Naive B cell (primary cell): Measurements from ENCODE around the gene CPLX4. TPM values are rescaled to one million over a fixed set of nuclear protein-coding genes. Genes with fewer than 3 reads are reported as not detected.

ENCODE experiments used
- ATAC-seq, 2 donors: fragments of 150-1000 bp; cut with Tn5 transposase; 2 replicates each; pipeline ENCODE4 v1.10.0; 2021; ENCODE audit warnings: low read depth in 2 of 2, mild to moderate bottlenecking in 2 of 2, moderate library complexity in 2 of 2
- DNase-seq: peaks from one replicate; pipeline ENCODE4 v3.0.0; 2022
- H3K27ac Mint-ChIP-seq, 6 donors: one replicate each; pipeline ENCODE4 v1.8.0; 2020 to 2022; ENCODE audit warnings: mild to moderate bottlenecking in 6 of 6, mixed read lengths in 6 of 6, moderate library complexity in 5 of 6, inconsistent platforms in 2 of 6
- H3K27me3 Mint-ChIP-seq, 3 donors: one replicate each; pipeline ENCODE4 v1.8.0; 2021 to 2022; ENCODE audit warnings: mixed read lengths in 3 of 3, mild to moderate bottlenecking in 1 of 3
- H3K36me3 Mint-ChIP-seq, 2 donors: one replicate each; pipeline ENCODE4 v1.8.0; 2020 to 2022; ENCODE audit warnings: mixed read lengths in 2 of 2, inconsistent platforms in 1 of 2, mild to moderate bottlenecking in 1 of 2
- H3K4me1 Mint-ChIP-seq, 3 donors: one replicate each; pipeline ENCODE4 v1.8.0; 2020 to 2022; ENCODE audit warnings: mixed read lengths in 3 of 3, inconsistent platforms in 1 of 3, mild to moderate bottlenecking in 1 of 3, moderate library complexity in 1 of 3
- H3K4me3 Mint-ChIP-seq, 8 donors: one replicate each; pipeline ENCODE4 v1.8.0; 2020 to 2022; ENCODE audit warnings: mild to moderate bottlenecking in 8 of 8, mixed read lengths in 8 of 8, moderate library complexity in 8 of 8, inconsistent platforms in 2 of 8
- H3K9me3 Mint-ChIP-seq, 7 donors: one replicate each; pipeline ENCODE4 v1.8.0; 2020 to 2022; ENCODE audit warnings: mixed read lengths in 7 of 7, mild to moderate bottlenecking in 5 of 7, inconsistent platforms in 2 of 7, moderate library complexity in 1 of 7
- polyA plus RNA-seq, 6 donors: library from polyadenylated mRNA; unstranded; fragments of 300-500 nt; fragmentation: Illumina TruSeq; gene quantifications; one replicate each; pipeline ENCODE4 v1.2.3, GENCODE V29; 2021; ENCODE audit warnings: low read depth in 6 of 6

CPLX4 gene
- polyA plus RNA-seq, 6 donors from 2014 or later: not detected

DNA sequence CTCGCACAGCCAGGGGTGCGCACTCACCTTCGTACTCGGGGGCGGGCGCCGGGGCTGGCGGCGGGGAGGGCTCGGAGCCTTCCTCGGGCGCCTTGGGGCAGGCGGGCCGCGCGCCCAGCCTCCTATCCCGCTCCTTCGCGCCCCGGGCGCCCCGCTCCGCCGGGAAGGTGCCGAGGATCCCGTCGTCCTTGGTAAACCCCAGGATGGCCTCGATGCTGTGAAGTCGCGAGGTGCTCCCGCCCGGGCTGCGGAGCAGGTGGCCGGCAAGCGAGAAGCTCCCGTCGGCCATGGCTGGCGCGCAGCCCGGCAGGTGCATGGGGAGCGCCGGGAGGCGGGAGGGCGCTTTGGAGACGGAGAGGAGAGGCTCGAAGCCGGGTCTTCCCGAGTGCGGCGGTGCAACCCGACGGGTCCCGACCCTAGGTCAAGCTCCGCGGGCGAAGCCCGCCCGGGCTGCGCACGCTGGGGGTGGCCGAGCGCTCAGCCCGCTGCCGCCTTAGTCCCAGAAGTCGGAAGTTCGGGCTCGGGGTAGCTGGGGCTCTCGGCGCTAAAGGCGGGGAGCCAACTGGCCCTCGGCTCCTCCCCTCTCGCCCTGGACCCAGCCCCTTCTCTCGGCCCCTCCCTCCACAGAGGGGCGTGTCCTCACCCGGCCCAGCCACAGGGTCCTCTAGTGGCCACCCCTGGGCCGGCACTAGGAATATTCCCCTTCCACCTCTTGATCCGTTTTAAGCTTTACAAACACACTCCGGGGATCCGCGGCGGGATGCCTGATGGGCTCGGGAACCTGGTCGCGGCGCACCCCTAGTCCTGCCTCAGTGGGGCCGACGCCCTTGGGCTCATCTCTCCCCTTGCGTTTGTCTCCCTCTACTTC is 45.3 kb downstream of the CPLX4 start, which contains the start of gene RAX:
RAX (minus strand) TSS at position 564 of the 868 bp plus-strand sequence; CDS start at position 316, 248 bp downstream.
- DNase-seq (no peak), ATAC-seq (peak in 1 of 2 donors; percentile 18)
- Mint-ChIP-seq H3K27me3 (peaks cover 64 to 89% (median 85%) of the 10 kb centered on the region in 3 donors), H3K4me1 (peaks cover 20 to 29% (median 28%) of the 10 kb centered on the region in 3 donors), H3K27ac (peak within 1 kb of the TSS in 2 of 6 donors; percentile 56 to 70), H3K36me3 (peaks cover 0 to 8% of the 10 kb centered on the region in 2 donors), H3K4me3 (peak within 1 kb of the TSS in 5 of 8 donors; percentile 32 to 72 (median 61)), H3K9me3 (peaks cover 0 to 8% (median 0%) of the 10 kb centered on the region in 7 donors)

- no peak overlapping the region for H3K27ac Mint-ChIP-seq
- peaks cover 0 to 8% of the 10 kb centered on the region in 2 donors for H3K36me3 Mint-ChIP-seq
- DNase-seq (no peak), ATAC-seq (peak; percentile 31 to 42)
- H3K9me3 Mint-ChIP-seq: peaks cover 0 to 10% (median 2%) of the 10 kb centered on the region in 7 donors
- peaks cover 20 to 32% (median 32%) of the 10 kb centered on the region in 3 donors for H3K4me1 Mint-ChIP-seq
- peak overlapping the region in 5 of 8 donors; percentile 28 to 79 (median 59) for H3K4me3 Mint-ChIP-seq
- H3K27me3 Mint-ChIP-seq: peaks cover 63 to 89% (median 85%) of the 10 kb centered on the region in 3 donors
Observed at GRCh38 chr18:59272221-59272888, 46.1 kb downstream of the CPLX4 start.

- Mint-ChIP-seq H3K27me3 (peaks cover 62 to 89% (median 86%) of the 10 kb centered on the region in 3 donors), H3K9me3 (peaks cover 0 to 12% (median 1%) of the 10 kb centered on the region in 7 donors), H3K4me3 (peak overlapping the region in 5 of 8 donors; percentile 28 to 79 (median 59)), H3K4me1 (peaks cover 21 to 35% (median 32%) of the 10 kb centered on the region in 3 donors), H3K36me3 (peaks cover 0 to 8% of the 10 kb centered on the region in 2 donors), H3K27ac (no peak overlapping the region)
- no peak for DNase-seq
- ATAC-seq: no peak
Observed at GRCh38 chr18:59271606-59272220, 46.7 kb downstream of the CPLX4 start.

- peaks cover 62 to 89% (median 86%) of the 10 kb centered on the region in 3 donors for H3K27me3 Mint-ChIP-seq
- peak overlapping the region in 3 of 8 donors; percentile 2 to 20 (median 16) for H3K4me3 Mint-ChIP-seq
- DNase-seq (no peak), ATAC-seq (no peak)
- H3K27ac Mint-ChIP-seq: no peak overlapping the region
- H3K4me1 Mint-ChIP-seq: peaks cover 24 to 40% (median 32%) of the 10 kb centered on the region in 3 donors
- peaks cover 0 to 18% (median 3%) of the 10 kb centered on the region in 7 donors for H3K9me3 Mint-ChIP-seq
- H3K36me3 Mint-ChIP-seq: peaks cover 0 to 8% of the 10 kb centered on the region in 2 donors
Observed at GRCh38 chr18:59270689-59271257, 47.7 kb downstream of the CPLX4 start.

GRCh38 chr18:59269563-59270119 is 48.8 kb downstream of the CPLX4 start:
- peak overlapping the region in 1 of 6 donors; percentile 44 for H3K27ac Mint-ChIP-seq
- H3K4me1 Mint-ChIP-seq: peaks cover 23 to 45% (median 31%) of the 10 kb centered on the region in 3 donors
- DNase-seq (no peak), ATAC-seq (no peak)
- H3K4me3 Mint-ChIP-seq: peak overlapping the region in 7 of 8 donors; percentile 33 to 79 (median 60)
- peaks cover 53 to 87% (median 80%) of the 10 kb centered on the region in 3 donors for H3K27me3 Mint-ChIP-seq
- peaks cover 0 to 16% (median 3%) of the 10 kb centered on the region in 7 donors for H3K9me3 Mint-ChIP-seq
- H3K36me3 Mint-ChIP-seq: peaks cover 0 to 8% of the 10 kb centered on the region in 2 donors

DNA sequence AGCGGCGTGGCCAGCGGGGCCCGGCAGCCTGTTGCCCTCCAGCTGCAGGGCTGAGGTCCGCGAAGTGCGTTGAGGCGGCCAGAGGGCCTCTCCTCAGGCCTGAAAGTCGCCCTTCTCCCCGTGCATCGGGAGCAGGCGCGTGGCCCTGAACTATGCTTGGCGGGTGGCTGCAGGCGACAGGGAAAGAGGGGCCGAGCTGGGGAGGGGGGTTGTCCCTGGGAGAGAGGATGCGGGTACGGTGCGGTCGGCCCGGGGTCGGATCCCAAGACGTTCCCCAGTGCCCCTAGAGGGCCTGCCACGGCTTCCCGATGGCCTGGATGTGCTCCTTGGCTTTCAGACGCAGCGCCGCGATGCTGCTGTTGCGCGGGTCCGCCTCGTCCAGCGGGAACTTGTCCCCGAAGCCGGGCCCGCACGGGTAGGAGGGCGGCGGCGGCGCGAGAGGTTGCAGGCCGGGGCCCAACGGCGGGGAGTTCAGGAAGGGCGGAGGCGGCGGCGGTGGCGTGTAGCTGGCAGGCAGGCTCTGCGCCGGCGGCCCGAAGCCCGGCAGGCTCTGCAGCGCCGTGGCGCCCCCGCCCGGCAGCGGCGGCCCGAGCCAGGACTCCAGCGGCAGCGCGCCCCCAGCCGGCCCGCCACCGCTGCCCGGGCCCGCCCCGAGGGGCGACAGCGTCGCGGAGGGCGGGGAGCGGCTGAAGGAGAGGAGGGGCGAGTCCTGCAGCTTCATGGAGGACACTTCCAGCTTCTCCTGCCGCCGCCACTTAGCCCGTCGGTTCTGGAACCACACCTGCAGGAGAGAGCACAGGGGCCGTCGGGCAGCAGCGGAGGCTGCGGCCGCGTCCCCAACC is 49.5 kb downstream of the CPLX4 start:
- H3K27ac Mint-ChIP-seq: peak overlapping the region in 1 of 6 donors; percentile 71

DNA sequence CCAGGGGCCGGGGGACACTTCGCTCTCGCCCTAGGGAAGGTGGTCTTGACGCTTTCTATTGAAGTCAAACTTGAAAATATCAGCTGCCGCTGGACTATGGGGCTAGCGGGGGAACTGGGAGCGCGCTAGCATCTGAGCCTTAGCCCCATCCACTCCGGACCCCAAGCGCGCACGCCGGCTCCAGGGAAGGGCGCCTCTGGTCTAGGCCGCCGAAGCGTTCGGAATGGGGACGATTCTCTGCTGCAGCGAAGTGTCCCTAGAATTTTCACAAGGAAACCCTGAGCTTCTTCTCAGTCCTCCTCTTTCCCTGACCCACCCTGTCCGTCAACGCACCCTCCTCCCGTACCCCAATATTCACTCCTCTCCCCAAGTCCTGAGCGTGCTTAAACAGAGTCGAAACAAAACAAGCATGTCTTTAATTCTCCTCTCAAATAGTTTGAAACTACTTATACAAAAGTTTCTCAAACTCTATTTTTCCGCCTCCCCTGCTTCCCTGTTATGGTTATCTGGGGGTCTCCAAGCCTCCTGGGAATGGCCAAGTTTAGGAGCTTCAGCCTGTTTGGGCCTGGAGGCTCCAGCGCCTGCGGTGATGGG is 50.2 kb downstream of the CPLX4 start:
- Mint-ChIP-seq H3K36me3 (peaks cover 6 to 16% of the 10 kb centered on the region in 2 donors), H3K9me3 (peaks cover 0 to 15% (median 3%) of the 10 kb centered on the region in 7 donors), H3K27ac (peak overlapping the region in 1 of 6 donors; percentile 16), H3K4me3 (peak overlapping the region in 7 of 8 donors; percentile 30 to 76 (median 59)), H3K4me1 (peaks cover 20 to 45% (median 22%) of the 10 kb centered on the region in 3 donors), H3K27me3 (peaks cover 55 to 87% (median 78%) of the 10 kb centered on the region in 3 donors)
- ATAC-seq (no peak), DNase-seq (no peak)

More for the DNA sequence above, 49.5 kb downstream of the CPLX4 start:
- H3K4me3 Mint-ChIP-seq: peak overlapping the region; percentile 33 to 79 (median 68)
- H3K9me3 Mint-ChIP-seq: peaks cover 0 to 13% (median 3%) of the 10 kb centered on the region in 7 donors
- H3K36me3 Mint-ChIP-seq: peaks cover 0 to 9% of the 10 kb centered on the region in 2 donors
- peaks cover 48 to 87% (median 78%) of the 10 kb centered on the region in 3 donors for H3K27me3 Mint-ChIP-seq
- DNase-seq: no peak
- ATAC-seq: peak; percentile 53 to 57
- peaks cover 21 to 43% (median 25%) of the 10 kb centered on the region in 3 donors for H3K4me1 Mint-ChIP-seq

GRCh38 chr18:59267503-59268126 is 50.8 kb downstream of the CPLX4 start:
- Mint-ChIP-seq H3K27ac (no peak overlapping the region), H3K27me3 (peaks cover 60 to 93% (median 83%) of the 10 kb centered on the region in 3 donors), H3K4me1 (peaks cover 20 to 46% (median 22%) of the 10 kb centered on the region in 3 donors), H3K4me3 (peak overlapping the region in 6 of 8 donors; percentile 20 to 60 (median 30)), H3K36me3 (peaks cover 8 to 17% of the 10 kb centered on the region in 2 donors), H3K9me3 (peaks cover 0 to 17% (median 3%) of the 10 kb centered on the region in 7 donors)
- DNase-seq (no peak), ATAC-seq (no peak)

DNA sequence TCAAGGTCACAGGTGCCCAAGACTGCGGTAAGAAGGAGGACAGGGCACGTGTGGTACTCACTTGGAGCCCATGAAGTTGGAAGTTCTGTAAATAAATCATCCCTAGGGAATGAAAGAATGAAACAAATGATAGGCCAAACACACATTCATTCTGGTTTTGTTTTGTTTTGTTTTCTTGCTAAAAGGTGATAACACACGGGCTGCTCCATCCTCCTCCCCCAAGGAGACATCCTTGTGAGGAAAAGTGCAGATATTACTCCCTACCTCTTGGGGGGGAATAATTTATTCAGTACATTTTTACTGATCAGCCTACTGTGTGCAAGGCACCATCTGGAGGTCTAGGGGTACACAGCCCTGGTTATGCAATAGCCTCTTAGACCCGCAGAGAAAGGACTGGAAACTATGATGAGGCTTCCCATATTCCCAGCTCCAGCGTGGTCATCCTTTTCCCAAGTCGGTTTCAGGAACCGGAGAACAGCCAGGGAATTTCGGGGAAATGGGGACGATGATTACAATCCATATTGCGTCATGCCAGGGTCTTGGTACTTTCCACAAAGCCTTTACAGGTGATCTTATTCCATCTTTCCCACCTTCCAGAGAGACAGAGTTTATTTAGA is 51.5 kb downstream of the CPLX4 start:
- Mint-ChIP-seq H3K4me1 (peaks cover 20 to 42% (median 22%) of the 10 kb centered on the region in 3 donors), H3K9me3 (peaks cover 0 to 17% (median 4%) of the 10 kb centered on the region in 7 donors), H3K4me3 (peak overlapping the region in 2 of 8 donors; percentile 0 to 39), H3K27ac (no peak overlapping the region), H3K27me3 (peaks cover 64 to 95% (median 80%) of the 10 kb centered on the region in 3 donors), H3K36me3 (peaks cover 8 to 17% of the 10 kb centered on the region in 2 donors)
- DNase-seq (no peak), ATAC-seq (no peak)

- peaks cover 8 to 17% of the 10 kb centered on the region in 2 donors for H3K36me3 Mint-ChIP-seq
- ATAC-seq (no peak), DNase-seq (no peak)
- peak overlapping the region in 4 of 8 donors; percentile 0 to 72 (median 52) for H3K4me3 Mint-ChIP-seq
- peaks cover 0 to 17% (median 6%) of the 10 kb centered on the region in 7 donors for H3K9me3 Mint-ChIP-seq
- H3K27ac Mint-ChIP-seq: no peak overlapping the region
- H3K4me1 Mint-ChIP-seq: peaks cover 20 to 39% (median 22%) of the 10 kb centered on the region in 3 donors
- H3K27me3 Mint-ChIP-seq: peaks cover 67 to 95% (median 75%) of the 10 kb centered on the region in 3 donors
Observed at GRCh38 chr18:59266459-59266858, 52.0 kb downstream of the CPLX4 start.
